GM12801 (cell line): ENCODE measurements around the gene PLA2G4B.

Experiments
- CTCF ChIP-seq: IDR thresholded peaks from one replicate; pipeline ENCODE4 v1.5.1; 2011; ENCODE audit warnings: control low read depth; ENCODE audit not compliant: insufficient read length; ENCODE audit errors: extremely low read depth

The PLA2G4B gene

GRCh38 chr15:41801850-41802455 lies 36.7 kb upstream of the PLA2G4B start:
- TF ChIP-seq CTCF = no peak

- TF ChIP-seq CTCF = no peak
These were observed 34.3 kb upstream of the PLA2G4B start for GRCh38 chr15:41804361-41804760.

GRCh38 chr15:41804916-41805666 lies 33.6 kb upstream of the PLA2G4B start:
- no peak for TF ChIP-seq CTCF

GRCh38 chr15:41805711-41806110 lies 32.9 kb upstream of the PLA2G4B start:
- no peak for TF ChIP-seq CTCF

GRCh38 chr15:41806291-41807181 lies 32.1 kb upstream of the PLA2G4B start:
- no peak for TF ChIP-seq CTCF

- TF ChIP-seq CTCF = no peak
These were observed 29.5 kb upstream of the PLA2G4B start for GRCh38 chr15:41809121-41809520.

GRCh38 chr15:41809526-41810220 lies 29.0 kb upstream of the PLA2G4B start:
- no peak for TF ChIP-seq CTCF
